Measurements from ENCODE around the gene TEX53.

GRCh38 chr9:114643896-114644295 is 13.7 kb downstream of the TEX53 start:
- TF ChIP-seq EP300 (conservative IDR thresholded peaks at IDR 0.05; ENCODE audit: poor library complexity, severe bottlenecking): no peak
- TF ChIP-seq EZH2 (IDR thresholded peaks at IDR 0.05; ENCODE audit: borderline replicate concordance, insufficient read depth, low read length, poor library complexity, severe bottlenecking): no peak
- TF ChIP-seq CTCF (IDR thresholded peaks at IDR 0.05; ENCODE audit: poor library complexity, severe bottlenecking): no peak
- TF ChIP-seq RAD21 (conservative IDR thresholded peaks at IDR 0.05): no peak
- TF ChIP-seq POLR2AphosphoS5 (IDR thresholded peaks at IDR 0.05): no peak
- no peak for TF ChIP-seq REST (IDR thresholded peaks at IDR 0.05; ENCODE audit: borderline replicate concordance)
